Endometrial microvascular endothelial cells (primary cell): ENCODE results near the gene OSBPL1A. TPM values are rescaled to one million over a fixed set of nuclear protein-coding genes. Genes with fewer than 3 reads are reported as not detected.

ENCODE experiments used
- in situ Hi-C: cut with HindIII; loops from 2 replicates; pipeline ENCODE4 v1.10.0; 2017; ENCODE audit warnings: low sequenced_read_pairs, low pct_unique_long_range_greater_than_20kb; ENCODE audit errors: inconsistent ontology term
- total RNA-seq: library from RNA; depleted of rRNA; stranded (reverse); fragments of >200 nt; gene quantifications from one replicate; pipeline ENCODE4 v1.2.3, GENCODE V29; 2015; ENCODE audit errors: inconsistent ontology term

The OSBPL1A gene
- total RNA-seq, 1 donor from 2014 or later: 24.6 TPM

- in situ Hi-C loops: no loop called here
Measured at GRCh38 chr18:24274837-24275236, 122.8 kb downstream of the OSBPL1A start.

- in situ Hi-C loops: no loop called here
Measured at GRCh38 chr18:24273596-24273995, 124.0 kb downstream of the OSBPL1A start.

GRCh38 chr18:24272229-24272525 is 125.4 kb downstream of the OSBPL1A start:
- in situ Hi-C loops: no loop called here

GRCh38 chr18:24271381-24272228 is 126.0 kb downstream of the OSBPL1A start:
- in situ Hi-C loops: no loop called here

GRCh38 chr18:24270937-24271380 is 126.7 kb downstream of the OSBPL1A start:
- in situ Hi-C loops: no loop called here

GRCh38 chr18:24270358-24270936 is 127.2 kb downstream of the OSBPL1A start:
- in situ Hi-C loops: no loop called here

GRCh38 chr18:24268784-24269550 is 128.7 kb downstream of the OSBPL1A start:
- in situ Hi-C loops: no loop called here

GRCh38 chr18:24267878-24268277 is 129.7 kb downstream of the OSBPL1A start:
- in situ Hi-C loops: no loop called here

GRCh38 chr18:24266131-24266530 is 131.5 kb downstream of the OSBPL1A start:
- in situ Hi-C loops: no loop called here

- in situ Hi-C loops: no loop called here
Measured at GRCh38 chr18:24265502-24266064, 132.0 kb downstream of the OSBPL1A start.

- in situ Hi-C loops: no loop called here
Measured at GRCh38 chr18:24263050-24263449, 134.6 kb downstream of the OSBPL1A start.

GRCh38 chr18:24262087-24262486 is 135.5 kb downstream of the OSBPL1A start:
- in situ Hi-C loops: no loop called here

- in situ Hi-C loops: no loop called here
Measured at GRCh38 chr18:24259869-24260641, 137.6 kb downstream of the OSBPL1A start.

- in situ Hi-C loops: no loop called here
Measured at GRCh38 chr18:24254071-24254470, 143.6 kb downstream of the OSBPL1A start.

- in situ Hi-C loops: no loop called here
Measured at GRCh38 chr18:24249716-24250115, 147.9 kb downstream of the OSBPL1A start.

GRCh38 chr18:24248359-24248758 is 149.3 kb downstream of the OSBPL1A start:
- in situ Hi-C loops: no loop called here

GRCh38 chr18:24246143-24246542 is 151.5 kb downstream of the OSBPL1A start:
- in situ Hi-C loops: no loop called here

- in situ Hi-C loops: no loop called here
Measured at GRCh38 chr18:24244698-24245097, 152.9 kb downstream of the OSBPL1A start.

- in situ Hi-C loops: no loop called here
Measured at GRCh38 chr18:24243677-24244076, 153.9 kb downstream of the OSBPL1A start.
